ENCODE data around the gene KLHL28. TPM values are rescaled to one million over a fixed set of nuclear protein-coding genes. Genes with fewer than 3 reads are reported as not detected.

The KLHL28 gene
- polyA plus RNA-seq, 3 donors, result 4.1 to 16.8 (median 16.4) TPM

DNA sequence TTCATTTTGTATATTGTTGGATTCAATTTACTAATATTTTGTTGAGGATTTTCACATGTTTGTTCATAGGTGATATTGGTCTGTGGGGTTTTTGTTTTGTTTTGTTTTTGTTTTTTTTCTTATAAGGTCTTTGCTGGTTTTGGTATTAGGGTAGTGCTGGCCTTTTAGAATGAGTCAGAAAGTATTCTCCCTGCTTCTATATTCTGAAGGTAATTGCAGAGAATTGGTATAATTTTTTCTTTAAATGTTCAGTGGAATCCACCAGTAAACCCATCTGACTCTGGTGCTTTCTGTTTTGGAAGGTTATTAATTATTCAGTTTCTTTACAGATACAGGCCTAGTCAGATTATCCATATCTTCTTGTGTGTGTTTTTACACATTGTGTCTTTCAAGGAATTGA is 9.2 kb upstream of the KLHL28 start:
- intact Hi-C loops (cut with micrococcal nuclease), result no loop called here
- DNase-seq, result no peak
- Histone ChIP-seq H3K36me3 (replicated peaks in 1 of 2; ENCODE audit: control insufficient read depth in 1 of 2, insufficient read depth in 2 of 2, low read length in 2 of 2) (peaks cover 0 to 8% of the 10 kb centered on the region in 2 donors), H4K20me1 (ENCODE audit: insufficient read depth, low read length) (no peaks in the 10 kb centered on the region), H3K79me2 (ENCODE audit: insufficient read depth, low read length) (peaks cover 76% of the 10 kb centered on the region), H2AFZ (ENCODE audit: insufficient read depth, low read depth, low read length, poor library complexity, severe bottlenecking) (no peak overlapping the region), H3K4me3 (replicated peaks in 1 of 3; ENCODE audit: low read depth in 2 of 3, low read length in 3 of 3) (no peak overlapping the region), H3K4me2 (replicated peaks; ENCODE audit: extremely low read depth, low read length, poor library complexity, severe bottlenecking) (no peak overlapping the region), H3K9ac (ENCODE audit: insufficient read depth, low read length, poor library complexity, severe bottlenecking) (no peak overlapping the region), H3K27ac (ENCODE audit: low read depth in 1 of 2, low read length in 2 of 2) (no peak overlapping the region), H3K9me3 (replicated peaks in 1 of 2; ENCODE audit: control insufficient read depth in 1 of 2, insufficient read depth in 1 of 2, low read length in 2 of 2) (peaks cover 0 to 6% of the 10 kb centered on the region in 2 donors), H3K4me1 (ENCODE audit: control insufficient read depth in 1 of 2, insufficient read depth in 2 of 2, low read length in 2 of 2) (peaks cover 11 to 14% of the 10 kb centered on the region in 2 donors), H3K27me3 (ENCODE audit: control insufficient read depth in 2 of 2, insufficient read depth in 2 of 2, low read length in 2 of 2) (no peaks in the 10 kb centered on the region)
- peaks cover 20 to 23% of the 10 kb centered on the region in 2 donors for H3K36me3 Mint-ChIP-seq
- TF ChIP-seq, protein P1, sequence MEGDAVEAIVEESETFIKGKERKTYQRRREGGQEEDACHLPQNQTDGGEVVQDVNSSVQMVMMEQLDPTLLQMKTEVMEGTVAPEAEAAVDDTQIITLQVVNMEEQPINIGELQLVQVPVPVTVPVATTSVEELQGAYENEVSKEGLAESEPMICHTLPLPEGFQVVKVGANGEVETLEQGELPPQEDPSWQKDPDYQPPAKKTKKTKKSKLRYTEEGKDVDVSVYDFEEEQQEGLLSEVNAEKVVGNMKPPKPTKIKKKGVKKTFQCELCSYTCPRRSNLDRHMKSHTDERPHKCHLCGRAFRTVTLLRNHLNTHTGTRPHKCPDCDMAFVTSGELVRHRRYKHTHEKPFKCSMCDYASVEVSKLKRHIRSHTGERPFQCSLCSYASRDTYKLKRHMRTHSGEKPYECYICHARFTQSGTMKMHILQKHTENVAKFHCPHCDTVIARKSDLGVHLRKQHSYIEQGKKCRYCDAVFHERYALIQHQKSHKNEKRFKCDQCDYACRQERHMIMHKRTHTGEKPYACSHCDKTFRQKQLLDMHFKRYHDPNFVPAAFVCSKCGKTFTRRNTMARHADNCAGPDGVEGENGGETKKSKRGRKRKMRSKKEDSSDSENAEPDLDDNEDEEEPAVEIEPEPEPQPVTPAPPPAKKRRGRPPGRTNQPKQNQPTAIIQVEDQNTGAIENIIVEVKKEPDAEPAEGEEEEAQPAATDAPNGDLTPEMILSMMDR (IDR thresholded peaks at IDR 0.05), result no peak
- H3K9me3 Mint-ChIP-seq, result peaks cover 5 to 26% (median 13%) of the 10 kb centered on the region in 7 donors
- H3K4me1 Mint-ChIP-seq, result peaks cover 43% of the 10 kb centered on the region
- peaks cover 0 to 2% (median 0%) of the 10 kb centered on the region in 3 donors for H3K27me3 Mint-ChIP-seq (ENCODE audit: low read depth in 3 of 3)
- no peak overlapping the region for H3K27ac Mint-ChIP-seq
- H3K4me3 Mint-ChIP-seq, result no peak overlapping the region

DNA sequence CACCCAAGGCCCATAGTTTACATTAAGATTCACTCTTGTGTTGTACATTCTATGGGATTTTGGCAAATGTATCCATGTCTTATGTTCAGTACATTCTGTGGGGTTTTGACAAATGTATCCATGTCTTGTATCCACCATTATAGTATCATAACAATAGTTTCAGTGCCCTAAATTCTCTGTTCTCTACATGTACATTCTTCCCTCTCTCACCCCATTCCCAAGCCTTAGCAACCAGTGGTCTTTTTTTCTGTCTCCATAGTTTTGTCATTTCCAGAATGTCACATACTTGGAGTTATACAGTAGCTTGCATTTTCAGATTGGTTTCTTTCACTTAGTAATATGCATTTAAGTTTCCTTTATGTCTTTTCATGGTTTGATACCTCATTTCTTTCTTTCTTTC is 7.0 kb upstream of the KLHL28 start:
- peaks cover 20 to 23% of the 10 kb centered on the region in 2 donors for H3K36me3 Mint-ChIP-seq
- no peaks in the 10 kb centered on the region for H4K20me1 ChIP-seq (ENCODE audit: insufficient read depth, low read length)
- H3K36me3 ChIP-seq (replicated peaks in 1 of 2; ENCODE audit: control insufficient read depth in 1 of 2, insufficient read depth in 2 of 2, low read length in 2 of 2), result peaks cover 0 to 8% of the 10 kb centered on the region in 2 donors
- no peak for DNase-seq
- TF ChIP-seq, protein P1 (IDR thresholded peaks at IDR 0.05), result no peak
- H3K4me3 Mint-ChIP-seq, result no peak overlapping the region
- peaks cover 79% of the 10 kb centered on the region for H3K79me2 ChIP-seq (ENCODE audit: insufficient read depth, low read length)
- H3K4me2 ChIP-seq (replicated peaks; ENCODE audit: extremely low read depth, low read length, poor library complexity, severe bottlenecking), result no peak overlapping the region
- H3K4me1 Mint-ChIP-seq, result peaks cover 61% of the 10 kb centered on the region
- H3K9me3 ChIP-seq (replicated peaks in 1 of 2; ENCODE audit: control insufficient read depth in 1 of 2, insufficient read depth in 1 of 2, low read length in 2 of 2), result peaks cover 4 to 6% of the 10 kb centered on the region in 2 donors
- H3K27me3 ChIP-seq (ENCODE audit: control insufficient read depth in 2 of 2, insufficient read depth in 2 of 2, low read length in 2 of 2), result no peaks in the 10 kb centered on the region
- H3K27me3 Mint-ChIP-seq (ENCODE audit: low read depth in 3 of 3), result peaks cover 0 to 2% (median 0%) of the 10 kb centered on the region in 3 donors
- H3K9me3 Mint-ChIP-seq, result peaks cover 10 to 33% (median 18%) of the 10 kb centered on the region in 7 donors
- intact Hi-C loops (cut with micrococcal nuclease), result loop anchor here in 1 of 2 donors (10.0 kb wide), 1 partner anchor 116 kb away; the partner anchor contains the start of gene PRPF39
- H3K4me1 ChIP-seq (ENCODE audit: control insufficient read depth in 1 of 2, insufficient read depth in 2 of 2, low read length in 2 of 2), result peaks cover 22 to 35% of the 10 kb centered on the region in 2 donors
- no peak overlapping the region for H2AFZ ChIP-seq (ENCODE audit: insufficient read depth, low read depth, low read length, poor library complexity, severe bottlenecking)
- peak overlapping the region in 2 of 7 donors; percentile 6 to 37 for H3K27ac Mint-ChIP-seq
- no peak overlapping the region for H3K27ac ChIP-seq (ENCODE audit: low read depth in 1 of 2, low read length in 2 of 2)
- no peak overlapping the region for H3K9ac ChIP-seq (ENCODE audit: insufficient read depth, low read length, poor library complexity, severe bottlenecking)
- H3K4me3 ChIP-seq (replicated peaks in 1 of 3; ENCODE audit: low read depth in 2 of 3, low read length in 3 of 3), result no peak overlapping the region

All from CD14-positive monocyte (primary cell).